Upper lobe of left lung (tissue), 6 donors: ENCODE results near the gene HSPB1. TPM values are rescaled to one million over a fixed set of nuclear protein-coding genes. Genes with fewer than 3 reads are reported as not detected.
A peak's percentile ranks its signal among the peaks of the same experiment; 100 is the strongest.
"Not testable (repeated sequence)": the region's sequence is repeated elsewhere in the genome, so short reads cannot be mapped to it uniquely, and the experiment has no call there.

Experiments
- ATAC-seq, 2 donors: fragments of 200-7000 bp; cut with Tn5 transposase; one replicate each; pipeline ENCODE4 v1.9.1; 2022; ENCODE audit warnings: mild to moderate bottlenecking in 2 of 2, moderate library complexity in 2 of 2; ENCODE audit not compliant: low FRiP score in 2 of 2
- DNase-seq, 2 donors: peaks; one replicate each; pipeline ENCODE4 v3.0.0-alpha.2; 2019 to 2020
- H3K27ac ChIP-seq, 4 donors: fragments of 200-600 bp; sonication (generic); one replicate each; pipeline ENCODE4 v1.5.1; 2016 to 2019
- H3K27me3 ChIP-seq, 4 donors: fragments of 200-600 bp; sonication (generic); one replicate each; pipeline ENCODE4 v1.5.1; 2017 to 2019
- H3K36me3 ChIP-seq, 4 donors: fragments of 200-600 bp; sonication (generic); one replicate each; pipeline ENCODE4 v1.5.1; 2016 to 2019
- H3K4me1 ChIP-seq, 4 donors: fragments of 200-600 bp; sonication (generic); one replicate each; pipeline ENCODE4 v1.5.1; 2018 to 2019
- H3K4me3 ChIP-seq, 4 donors: fragments of 200-600 bp; sonication (generic); one replicate each; pipeline ENCODE4 v1.5.1; 2017 to 2019; ENCODE audit warnings: mild to moderate bottlenecking in 2 of 4, moderate library complexity in 1 of 4
- H3K9me3 ChIP-seq, 4 donors: fragments of 200-600 bp; sonication (generic); one replicate each; pipeline ENCODE4 v1.5.1; 2018 to 2019
- EP300 ChIP-seq, 4 donors: sonication (generic); formaldehyde crosslinking; IDR thresholded peaks; one replicate each; pipeline ENCODE4 v1.5.1; 2017; ENCODE audit warnings: antibody characterized with exemption in 4 of 4, control low read depth in 2 of 4
- POLR2A ChIP-seq, 4 donors: fragments of 450-650 bp; IDR thresholded peaks; one replicate each; pipeline ENCODE4 v1.5.1; 2016 to 2017; ENCODE audit warnings: antibody characterized with exemption in 4 of 4, mild to moderate bottlenecking in 2 of 4
- POLR2AphosphoS5 ChIP-seq, 2 donors: sonication (generic); formaldehyde crosslinking; IDR thresholded peaks; one replicate each; pipeline ENCODE4 v1.5.1; 2017; ENCODE audit warnings: antibody characterized with exemption in 2 of 2
- WGBS, 2 donors: methylation state at CpG; one replicate each; pipeline ENCODE4 v1.1.5; 2017 to 2018; 5-methylcytosine and 5-hydroxymethylcytosine counted together
- total RNA-seq, 6 donors: library from RNA; depleted of rRNA in 4 of 6; stranded (reverse); fragments of >200 nt in 4 of 6; gene quantifications; one replicate each; pipeline versions ENCODE4 v1.1.0 to v1.2.1, GENCODE V29; 2016 to 2021
- TF ChIP-seq, protein P1 (sequence below), 6 experiments: fragments of 450-650 bp in 4 of 6; fragments of 200-600 bp in 2 of 6; sonication (generic) in 2 of 6; IDR thresholded peaks; one replicate each; pipeline ENCODE4 v1.5.1; 2016 to 2019; ENCODE audit warnings: antibody characterized with exemption in 6 of 6
- donor health status: DM: no; HTN: no; CAD: no; lungs with moderate emphysema.
- donor health status: DM: no; HTN: yes; CAD: no; lungs with severe emphysema.

The HSPB1 gene
- total RNA-seq, 6 donors from 2014 or later = 164 to 703 (median 300) TPM

DNA sequence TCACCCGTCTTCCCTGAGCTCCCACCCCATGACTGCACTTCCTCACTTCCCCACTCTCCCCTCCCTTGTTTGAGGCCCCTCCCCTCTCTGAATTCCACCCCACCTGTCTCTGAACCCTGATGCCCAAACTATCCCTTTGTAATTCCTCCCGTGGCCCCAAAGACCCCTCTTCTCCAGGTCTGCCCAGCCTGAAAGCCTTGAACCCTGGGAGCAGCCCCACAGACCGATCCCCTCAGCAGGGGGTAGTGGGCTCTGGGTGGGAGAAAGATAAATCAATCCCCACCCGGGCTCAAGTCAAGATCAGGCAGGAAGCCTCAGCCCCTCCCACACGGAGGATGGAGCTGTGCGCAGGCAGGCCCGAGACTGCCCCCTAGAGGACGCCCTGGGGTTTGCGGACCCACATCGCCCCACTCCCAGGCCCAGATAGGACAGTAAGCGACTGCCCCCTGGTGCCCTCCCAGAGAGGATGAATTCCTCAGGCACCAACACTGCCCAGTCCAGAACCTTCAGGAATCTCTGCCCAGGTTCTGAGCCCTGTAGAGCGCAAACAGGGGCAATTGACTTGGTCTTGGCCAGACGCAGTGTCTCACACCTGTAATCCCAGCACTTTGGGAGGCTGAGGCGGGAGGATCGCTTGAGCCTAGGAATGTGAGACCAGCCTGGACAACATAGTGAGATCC lies 11.7 kb downstream of the HSPB1 start:
- peak overlapping the region in 1 of 4 donors; percentile 35 for H3K27ac ChIP-seq
- H3K9me3 ChIP-seq = no peaks in the 10 kb centered on the region
- WGBS, 2 donors = 6 to 12% methylated on average over 5 to 13 of the region's 15 CpGs
- no peaks in the 10 kb centered on the region for H3K27me3 ChIP-seq
- DNase-seq (peak; percentile 95 to 98), ATAC-seq (peak; percentile 88 to 95)
- H3K4me3 ChIP-seq = no peak overlapping the region
- H3K36me3 ChIP-seq = no peaks in the 10 kb centered on the region
- TF ChIP-seq, protein P1, sequence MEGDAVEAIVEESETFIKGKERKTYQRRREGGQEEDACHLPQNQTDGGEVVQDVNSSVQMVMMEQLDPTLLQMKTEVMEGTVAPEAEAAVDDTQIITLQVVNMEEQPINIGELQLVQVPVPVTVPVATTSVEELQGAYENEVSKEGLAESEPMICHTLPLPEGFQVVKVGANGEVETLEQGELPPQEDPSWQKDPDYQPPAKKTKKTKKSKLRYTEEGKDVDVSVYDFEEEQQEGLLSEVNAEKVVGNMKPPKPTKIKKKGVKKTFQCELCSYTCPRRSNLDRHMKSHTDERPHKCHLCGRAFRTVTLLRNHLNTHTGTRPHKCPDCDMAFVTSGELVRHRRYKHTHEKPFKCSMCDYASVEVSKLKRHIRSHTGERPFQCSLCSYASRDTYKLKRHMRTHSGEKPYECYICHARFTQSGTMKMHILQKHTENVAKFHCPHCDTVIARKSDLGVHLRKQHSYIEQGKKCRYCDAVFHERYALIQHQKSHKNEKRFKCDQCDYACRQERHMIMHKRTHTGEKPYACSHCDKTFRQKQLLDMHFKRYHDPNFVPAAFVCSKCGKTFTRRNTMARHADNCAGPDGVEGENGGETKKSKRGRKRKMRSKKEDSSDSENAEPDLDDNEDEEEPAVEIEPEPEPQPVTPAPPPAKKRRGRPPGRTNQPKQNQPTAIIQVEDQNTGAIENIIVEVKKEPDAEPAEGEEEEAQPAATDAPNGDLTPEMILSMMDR (IDR thresholded peaks at IDR 0.05) = peak; percentile 99 to 100 (median 100)
- peak; percentile 46 to 47 for TF ChIP-seq POLR2AphosphoS5 (IDR thresholded peaks at IDR 0.05)
- peak in 1 of 4 donors; percentile 71 for TF ChIP-seq POLR2A (IDR thresholded peaks at IDR 0.05)
- no peak for TF ChIP-seq EP300 (IDR thresholded peaks at IDR 0.05)
- H3K4me1 ChIP-seq = peaks cover 4 to 15% (median 13%) of the 10 kb centered on the region in 4 donors

DNA sequence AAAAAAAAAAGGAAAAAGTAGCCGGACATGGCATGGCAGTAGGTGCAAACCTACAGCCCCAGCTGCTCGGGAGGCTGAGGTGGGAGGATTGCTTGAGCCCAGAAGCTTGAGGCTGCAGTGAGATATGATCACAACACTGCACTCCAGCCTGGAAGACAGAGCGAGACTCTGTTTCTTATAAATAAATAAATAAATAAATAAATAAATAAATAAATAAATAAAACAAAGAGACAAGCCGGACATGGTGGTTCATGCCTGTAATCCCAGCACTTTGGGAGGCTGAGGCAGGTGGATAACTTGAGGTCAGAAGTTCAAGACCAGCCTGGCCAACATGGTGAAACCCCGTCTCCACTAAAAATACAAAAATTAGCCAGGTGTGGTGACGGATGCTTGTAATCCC lies 12.3 kb downstream of the HSPB1 start:
- not testable (repeated sequence) for H3K4me3 ChIP-seq, DNase-seq, H3K36me3 ChIP-seq, H3K27me3 ChIP-seq, ATAC-seq, H3K9me3 ChIP-seq, H3K27ac ChIP-seq
- peaks cover 7 to 18% (median 17%) of the 10 kb centered on the region in 4 donors for H3K4me1 ChIP-seq
- 60 to 61% methylated on average over 6 of the region's 6 CpGs for WGBS, 2 donors

DNA sequence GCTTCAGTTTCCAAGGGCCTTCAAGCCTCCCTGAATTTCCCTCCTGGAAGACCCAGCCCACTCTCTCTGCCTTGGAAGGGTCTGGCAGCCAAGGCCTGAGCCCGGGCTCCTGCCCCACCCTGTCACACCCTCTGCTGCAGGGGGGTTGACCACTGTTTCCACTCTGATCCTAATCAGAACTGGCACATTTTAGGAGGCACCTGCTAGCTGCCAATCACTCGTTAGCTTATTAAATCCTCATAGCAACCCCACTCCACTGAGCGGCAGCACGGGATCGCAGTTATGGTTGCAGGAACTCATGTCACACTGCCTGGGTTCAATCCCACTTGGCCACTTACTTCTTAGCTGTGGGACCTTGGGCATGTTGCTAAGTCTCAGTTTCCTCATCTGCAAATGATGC lies 12.9 kb downstream of the HSPB1 start:
- H3K27me3 ChIP-seq = no peaks in the 10 kb centered on the region
- peaks cover 7 to 18% (median 17%) of the 10 kb centered on the region in 4 donors for H3K4me1 ChIP-seq
- H3K9me3 ChIP-seq = no peaks in the 10 kb centered on the region
- 44 to 60% methylated on average over 5 of the region's 5 CpGs for WGBS, 2 donors
- H3K4me3 ChIP-seq = no peak overlapping the region
- DNase-seq = no peak
- H3K36me3 ChIP-seq = no peaks in the 10 kb centered on the region
- TF ChIP-seq POLR2A (IDR thresholded peaks at IDR 0.05) (no peak), POLR2AphosphoS5 (IDR thresholded peaks at IDR 0.05) (no peak), EP300 (IDR thresholded peaks at IDR 0.05) (no peak)
- TF ChIP-seq, protein P1 (IDR thresholded peaks at IDR 0.05) = no peak
- no peak for ATAC-seq
- H3K27ac ChIP-seq = no peak overlapping the region

DNA sequence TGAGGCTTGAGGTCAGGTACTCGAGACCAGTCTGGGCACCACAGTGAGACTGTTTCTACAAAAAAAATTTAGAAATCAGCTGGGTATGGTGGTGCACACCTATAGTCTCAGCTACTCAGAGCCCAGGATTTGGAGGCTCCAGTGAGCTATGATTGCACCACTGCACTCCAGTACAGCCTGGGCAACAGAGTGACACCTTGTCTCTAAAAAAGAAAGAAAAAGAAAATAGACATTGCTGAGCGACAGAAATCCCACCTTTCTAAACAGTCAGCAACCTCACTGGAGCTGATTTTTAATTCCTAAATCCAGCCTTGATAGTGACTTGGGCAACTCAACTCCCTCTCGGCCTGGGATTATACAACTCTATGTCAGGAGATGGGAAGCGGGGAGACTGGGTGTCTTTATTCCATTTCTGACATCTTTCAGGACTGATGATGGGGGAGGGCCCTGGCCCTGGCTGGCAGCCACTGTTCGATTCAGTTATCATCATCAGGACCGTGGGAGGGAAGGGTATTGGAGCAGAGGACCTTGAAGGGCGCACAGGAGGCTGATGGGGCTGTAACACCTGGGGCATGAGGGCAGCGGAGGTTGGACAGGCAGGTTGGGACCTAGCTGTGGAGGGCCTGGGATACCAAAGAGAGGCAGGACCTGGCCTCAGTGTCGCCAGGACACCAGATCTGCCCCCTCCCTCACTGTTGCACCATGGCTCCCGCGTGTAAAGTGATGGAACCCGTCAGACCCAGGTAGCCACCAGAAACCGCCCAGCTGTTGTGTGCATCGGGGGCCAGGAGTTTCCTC lies 14.7 kb downstream of the HSPB1 start:
- ATAC-seq (no peak), DNase-seq (no peak)
- no peaks in the 10 kb centered on the region for H3K27me3 ChIP-seq
- peak overlapping the region; percentile 84 to 94 (median 93) for H3K27ac ChIP-seq
- 56 to 58% methylated on average over 12 to 14 of the region's 14 CpGs for WGBS, 2 donors
- H3K4me3 ChIP-seq = peak overlapping the region; percentile 11 to 89 (median 74)
- no peaks in the 10 kb centered on the region for H3K9me3 ChIP-seq
- TF ChIP-seq POLR2AphosphoS5 (IDR thresholded peaks at IDR 0.05) (no peak), EP300 (IDR thresholded peaks at IDR 0.05) (no peak), POLR2A (IDR thresholded peaks at IDR 0.05) (no peak)
- TF ChIP-seq, protein P1 (IDR thresholded peaks at IDR 0.05) = no peak
- peaks cover 0 to 7% (median 0%) of the 10 kb centered on the region in 4 donors for H3K36me3 ChIP-seq
- H3K4me1 ChIP-seq = peaks cover 7 to 18% (median 17%) of the 10 kb centered on the region in 4 donors

DNA sequence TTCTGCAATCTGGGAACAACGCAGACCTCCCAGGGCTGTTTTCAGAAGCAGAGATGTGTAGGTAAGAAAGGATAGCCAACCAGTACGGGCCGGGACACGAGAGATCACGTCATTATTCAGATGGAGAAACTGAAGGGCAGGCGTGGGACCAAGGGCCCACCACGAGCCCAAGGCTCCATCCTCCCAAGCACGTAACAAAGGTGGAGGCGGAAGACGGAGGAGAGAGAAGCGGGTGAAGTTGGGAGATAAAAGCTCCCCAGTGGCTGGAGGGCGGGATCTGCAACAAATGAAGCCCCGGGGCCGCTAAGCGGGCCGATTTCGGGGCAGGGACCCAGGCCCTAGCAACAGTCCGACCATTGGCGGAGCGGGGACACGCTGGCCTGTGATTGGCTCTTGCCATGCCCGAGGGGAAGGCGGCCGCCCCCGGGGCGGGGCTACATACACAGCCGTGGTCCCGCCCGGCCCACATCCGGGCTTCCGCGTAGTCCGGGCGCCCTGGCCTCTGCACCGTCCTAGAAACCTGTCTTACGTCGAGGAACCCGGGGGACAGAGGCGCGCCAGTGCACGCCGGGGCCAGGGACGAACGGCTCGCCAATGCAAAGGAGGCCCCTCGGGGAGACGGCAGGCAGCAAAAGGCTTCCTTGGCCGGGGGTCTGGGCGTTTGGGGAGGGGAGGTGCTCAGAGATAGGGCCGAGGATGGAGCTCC lies 15.5 kb downstream of the HSPB1 start:
- TF ChIP-seq POLR2A (IDR thresholded peaks at IDR 0.05) = peak in 3 of 4 donors; percentile 46 to 92 (median 85)
- peak; percentile 81 to 82 for TF ChIP-seq POLR2AphosphoS5 (IDR thresholded peaks at IDR 0.05)
- TF ChIP-seq, protein P1 (IDR thresholded peaks at IDR 0.05) = no peak
- Histone ChIP-seq H3K36me3 (peaks cover 0 to 11% (median 0%) of the 10 kb centered on the region in 4 donors), H3K4me1 (peaks cover 7 to 18% (median 17%) of the 10 kb centered on the region in 4 donors), H3K27ac (peak overlapping the region; percentile 84 to 94 (median 93)), H3K4me3 (peak overlapping the region; percentile 72 to 89 (median 78)), H3K27me3 (no peaks in the 10 kb centered on the region), H3K9me3 (no peaks in the 10 kb centered on the region)
- WGBS, 2 donors = 0% methylated on average over 17 to 41 of the region's 50 CpGs
- DNase-seq (peak; percentile 99), ATAC-seq (peak; percentile 96 to 98)
